Measurements from ENCODE around the gene C6orf47.

C6orf47 gene

DNA sequence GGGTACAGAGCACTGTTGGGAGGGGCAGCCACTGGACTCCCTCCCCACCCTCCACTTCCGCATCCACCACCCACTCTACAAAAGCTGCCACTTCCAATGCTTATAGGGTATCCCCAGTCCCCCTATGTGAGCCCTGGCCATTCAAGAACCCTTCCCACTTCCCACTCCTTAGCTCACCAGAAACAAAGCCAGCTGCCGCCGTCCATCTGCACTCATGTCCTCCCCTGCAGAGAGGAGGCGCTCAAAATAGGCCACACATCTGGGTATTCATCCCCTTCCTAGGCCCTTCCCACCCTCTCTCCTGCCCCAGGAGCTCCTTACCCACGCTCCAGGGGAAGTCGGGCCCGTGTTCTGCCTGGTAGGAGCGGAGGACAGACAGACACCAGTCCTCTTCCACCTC lies 26.7 kb upstream of the C6orf47 start:
- no peak for DNase-seq

GRCh38 chr6:31686483-31686882 lies 25.9 kb upstream of the C6orf47 start:
- DNase-seq = no peak

DNA sequence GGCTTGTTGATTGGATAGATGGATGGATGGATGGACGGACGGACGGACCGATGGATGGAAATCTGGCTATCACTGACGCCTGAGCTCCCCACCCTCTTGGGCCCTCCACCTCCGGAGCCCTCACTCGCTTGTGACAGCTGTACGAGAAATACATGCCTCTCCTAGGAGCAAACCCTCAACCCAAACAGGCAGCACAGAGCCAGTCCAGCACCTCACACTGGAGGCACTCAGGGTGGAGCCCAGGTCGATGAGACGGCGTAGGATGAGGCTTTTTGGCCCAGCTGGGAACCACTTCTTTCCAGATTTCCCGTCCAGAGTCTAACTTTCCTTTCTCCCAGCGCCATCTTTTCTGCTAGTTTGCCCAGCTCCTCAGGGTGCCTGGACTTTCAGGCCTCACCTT lies 23.0 kb upstream of the C6orf47 start:
- DNase-seq = no peak

DNA sequence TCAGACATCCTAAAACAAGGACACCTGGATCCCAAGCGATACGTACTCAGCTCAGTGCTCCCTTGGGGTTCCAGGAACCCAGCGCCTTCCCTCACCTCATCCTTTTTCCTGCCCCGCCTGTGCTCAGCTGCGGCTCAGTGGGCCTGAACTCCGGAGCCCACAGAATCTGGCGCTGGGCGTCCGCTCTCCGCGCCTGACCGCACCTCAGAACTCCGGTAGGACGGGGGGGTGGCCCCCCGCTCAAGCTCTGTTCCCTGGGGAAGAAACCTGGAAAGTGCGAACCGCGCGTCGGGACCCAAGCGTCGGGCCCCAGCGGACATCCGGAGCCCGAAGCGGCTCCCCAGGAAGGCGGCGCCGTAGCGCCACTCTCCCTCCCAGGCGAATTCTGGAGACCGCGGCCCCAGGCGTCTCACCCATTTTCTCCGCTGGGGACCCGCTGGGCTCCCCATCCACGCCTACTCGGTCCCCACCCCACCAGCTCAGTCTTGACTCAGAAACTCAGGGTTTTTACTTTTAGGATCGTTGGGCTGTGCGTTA lies 20.6 kb upstream of the C6orf47 start:
- peak in 3 of 5 donors; percentile 26 to 40 (median 32) for DNase-seq

DNA sequence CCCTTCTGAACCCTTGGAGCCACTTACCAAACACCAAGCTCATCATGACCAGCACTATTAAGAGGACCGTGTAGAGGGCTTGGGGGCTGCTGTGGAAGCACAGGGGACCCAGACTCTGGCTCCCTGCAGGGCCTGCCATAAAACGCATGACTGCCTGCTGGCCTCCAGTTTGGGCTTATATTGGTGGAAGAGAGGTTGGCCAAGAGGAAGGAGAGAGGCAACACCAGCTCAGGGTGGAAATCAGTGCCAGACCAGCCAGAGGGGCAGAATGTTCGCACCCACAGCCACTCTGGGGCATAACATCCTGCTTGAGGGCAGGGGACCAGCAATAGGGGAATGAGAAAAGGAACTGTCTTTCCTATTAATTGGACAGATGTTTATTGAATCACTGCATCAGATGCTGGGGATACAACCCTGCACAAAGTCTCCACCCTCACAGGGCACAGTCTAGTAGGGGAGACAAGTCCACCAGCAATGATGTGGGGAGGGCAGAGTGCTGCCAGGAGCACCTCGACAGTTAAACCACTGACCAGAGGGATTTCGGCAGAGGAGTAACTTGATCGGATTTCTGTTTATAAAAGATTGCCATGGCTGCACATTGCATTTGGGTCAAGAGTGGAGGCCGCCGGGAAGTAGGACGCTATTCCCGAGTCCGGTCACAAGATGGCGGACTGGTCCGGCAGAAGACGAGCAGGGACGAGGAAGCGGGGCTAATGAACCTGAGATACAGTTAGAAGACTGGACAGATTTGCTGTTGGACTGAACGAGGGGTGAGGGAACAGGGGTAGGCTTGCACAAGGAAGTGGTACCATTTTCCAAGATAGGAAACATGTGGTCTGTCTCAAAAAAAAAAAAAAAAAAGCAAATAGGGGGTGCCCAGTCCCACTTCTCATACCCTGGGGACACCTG lies 19.9 kb upstream of the C6orf47 start, which contains the start of gene LY6G5C:
Gene LY6G5C, minus strand, starts transcription at position 842 of the 909 bp plus-strand sequence. Its CDS starts 694 bp downstream, at position 148.
- DNase-seq = peak; percentile 22 to 79 (median 49)

DNA sequence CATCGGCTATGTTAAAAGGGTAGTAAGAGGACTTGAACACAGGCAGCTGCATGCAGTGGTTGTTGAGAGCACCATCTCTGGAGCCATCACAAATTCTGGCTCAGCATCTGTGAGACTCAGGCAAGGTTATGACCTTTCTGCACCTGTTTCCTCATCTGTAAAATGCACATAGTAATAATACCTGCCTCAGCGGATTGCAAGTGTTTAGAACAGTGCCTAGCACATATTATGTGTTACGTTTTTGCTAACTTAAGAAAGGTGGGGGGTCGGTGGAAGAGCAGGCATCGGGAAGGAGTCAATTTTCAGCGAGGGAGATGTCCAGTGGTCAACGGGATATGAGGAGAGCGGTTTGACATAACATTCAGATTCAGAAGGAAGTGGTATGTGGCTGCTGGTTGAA lies 17.4 kb upstream of the C6orf47 start:
- no peak for DNase-seq

DNA sequence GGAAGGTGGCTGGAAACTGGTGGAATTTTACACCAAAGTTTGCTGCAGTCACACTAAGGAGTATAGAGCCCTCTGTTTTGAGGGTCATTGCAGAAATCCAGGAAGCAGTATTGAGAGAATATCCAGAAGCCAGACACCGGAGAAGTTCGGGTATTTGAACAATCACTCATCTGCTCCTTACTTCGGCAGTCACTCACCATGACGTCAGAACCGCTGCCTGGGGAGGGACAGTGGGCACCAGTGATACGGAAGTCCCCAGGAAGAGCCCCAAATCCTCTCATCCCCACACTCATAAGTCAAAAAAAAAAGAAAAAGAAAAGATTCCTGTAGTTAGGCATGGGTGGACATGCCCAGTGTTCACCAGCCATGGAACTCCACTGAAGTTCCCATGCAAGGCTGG lies 16.3 kb upstream of the C6orf47 start:
- DNase-seq = no peak

DNA sequence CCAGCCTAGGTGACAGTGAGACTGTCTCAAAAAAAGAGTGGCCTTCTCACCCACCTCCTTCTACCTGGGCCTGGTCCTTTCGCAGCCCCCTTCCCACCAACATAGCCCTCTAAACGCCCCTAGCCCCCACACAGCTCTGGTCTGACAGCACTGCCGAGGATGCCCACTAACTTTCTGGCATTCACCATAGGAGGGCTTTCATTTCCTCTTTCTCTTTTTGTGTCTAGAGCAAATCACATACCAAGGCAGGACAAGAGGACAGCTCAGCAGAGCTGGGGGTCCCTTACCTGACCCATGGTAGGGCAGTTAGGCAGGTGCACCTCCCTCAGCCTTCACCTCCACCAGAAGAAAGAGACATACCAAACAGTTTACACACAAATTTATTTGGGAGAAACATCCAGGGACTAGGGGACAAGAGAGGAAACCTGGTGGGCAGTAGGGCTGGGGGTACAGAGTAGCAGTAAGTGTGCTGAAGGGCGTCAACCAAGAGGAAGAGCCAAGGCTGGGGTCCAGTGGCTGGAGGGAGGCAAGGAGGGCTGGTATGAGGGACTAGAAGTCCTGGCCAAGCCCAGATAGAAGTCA lies 15.8 kb upstream of the C6orf47 start:
- no peak for DNase-seq

DNA sequence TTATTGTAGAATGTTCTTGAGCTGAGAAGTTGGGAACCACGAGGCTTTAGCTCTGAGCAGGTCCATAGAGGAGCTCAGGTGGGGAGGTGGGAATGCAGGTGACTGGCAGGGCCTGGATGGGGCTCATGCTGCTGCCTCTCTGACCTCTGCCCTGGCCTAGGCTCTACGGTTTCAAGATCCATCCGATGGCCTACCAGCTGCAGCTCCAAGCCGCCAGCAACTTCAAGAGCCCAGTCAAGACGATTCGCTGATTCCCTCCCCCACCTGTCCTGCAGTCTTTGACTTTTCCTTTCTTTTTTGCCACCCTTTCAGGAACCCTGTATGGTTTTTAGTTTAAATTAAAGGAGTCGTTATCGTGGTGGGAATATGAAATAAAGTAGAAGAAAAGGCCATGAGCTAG lies 9.1 kb upstream of the C6orf47 start, which contains the start of gene LY6G5B:
Gene LY6G5B, plus strand, starts transcription at position 301 of the 400 bp plus-strand sequence. CDS start 975 bp downstream, outside the sequence.
- DNase-seq = no peak

DNA sequence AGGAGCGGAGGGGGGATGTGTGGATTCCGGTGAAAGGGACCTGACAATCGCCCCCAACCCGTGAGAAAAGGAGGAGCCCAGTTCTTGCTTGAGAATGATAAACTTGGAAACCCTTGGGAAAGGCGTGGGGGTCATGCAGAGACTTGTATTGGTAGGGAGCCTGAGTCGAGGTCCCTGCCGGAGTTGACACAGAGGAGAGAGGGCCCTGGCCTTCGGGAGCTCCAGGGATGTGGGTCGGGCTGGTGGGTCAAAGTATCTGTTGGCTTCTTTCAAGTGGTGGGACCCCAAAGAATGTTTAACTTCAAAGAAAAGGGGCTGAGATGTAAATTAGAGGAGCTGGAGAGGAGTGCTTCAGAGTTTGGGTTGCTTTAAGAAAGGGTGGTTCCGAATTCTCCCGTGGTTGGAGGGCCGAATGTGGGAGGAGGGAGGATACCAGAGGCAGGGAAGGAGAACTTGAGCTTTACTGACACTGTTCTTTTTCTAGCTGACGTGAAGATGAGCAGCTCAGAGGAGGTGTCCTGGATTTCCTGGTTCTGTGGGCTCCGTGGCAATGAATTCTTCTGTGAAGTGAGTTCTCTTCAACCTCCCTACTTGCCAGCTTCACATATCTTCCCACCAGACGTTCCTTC lies 5.9 kb upstream of the C6orf47 start:
- no peak for DNase-seq

- DNase-seq = peak; percentile 97 to 99 (median 98)
Observed at GRCh38 chr6:31665501-31666336, 5.1 kb upstream of the C6orf47 start, which contains the start of gene CSNK2B. CSNK2B (plus strand) TSS chr6:31666080; CDS start chr6:31666832, 752 bp downstream.

GRCh38 chr6:31664790-31665500 lies 4.4 kb upstream of the C6orf47 start, which contains the start of gene GPANK1:
GPANK1 (minus strand) TSS chr6:31664997; CDS start chr6:31664478, 519 bp downstream.
- DNase-seq = peak; percentile 76 to 95 (median 84)

DNA sequence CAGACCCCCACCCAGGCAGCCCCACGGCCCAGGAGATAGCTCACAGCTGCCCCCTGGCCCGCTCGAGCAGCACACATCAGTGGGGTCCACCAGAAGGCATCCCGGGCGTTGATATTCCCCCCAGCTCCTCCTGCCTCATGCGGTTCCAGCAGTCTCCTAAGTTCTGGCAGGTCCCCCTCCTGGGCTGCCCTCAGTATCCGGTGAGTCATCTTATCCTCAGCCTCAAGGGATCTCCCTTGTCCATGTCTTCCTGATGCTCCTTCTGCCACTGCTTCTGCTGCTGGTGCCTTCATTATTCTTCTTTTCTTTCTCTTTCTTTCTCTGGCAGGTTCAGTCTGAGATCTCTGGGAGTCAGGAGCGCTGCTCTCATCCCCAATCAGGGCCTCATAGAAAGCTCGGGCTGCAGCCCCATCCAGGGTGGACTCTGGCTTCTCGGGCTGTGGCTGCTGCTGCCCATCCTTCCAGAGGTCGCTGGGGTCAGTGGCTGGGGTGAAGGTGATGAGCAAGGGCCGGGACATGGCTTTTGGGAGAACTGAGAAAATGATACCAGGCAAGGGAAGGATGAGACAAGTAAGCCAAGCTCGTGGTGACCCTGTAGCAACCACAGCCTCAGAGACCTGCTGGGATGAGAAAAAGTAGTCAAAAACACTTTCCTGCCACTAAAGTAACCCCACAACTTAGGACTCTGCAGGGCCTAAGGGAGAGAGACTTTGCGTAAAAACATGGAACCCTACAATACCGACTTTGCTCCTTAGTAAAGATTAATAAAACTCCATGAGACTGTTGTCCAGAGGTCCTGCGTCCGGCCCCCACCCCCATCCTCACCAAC lies 3.6 kb upstream of the C6orf47 start:
- no peak for DNase-seq

GRCh38 chr6:31663126-31663960 lies 2.8 kb upstream of the C6orf47 start:
- DNase-seq = no peak

DNA sequence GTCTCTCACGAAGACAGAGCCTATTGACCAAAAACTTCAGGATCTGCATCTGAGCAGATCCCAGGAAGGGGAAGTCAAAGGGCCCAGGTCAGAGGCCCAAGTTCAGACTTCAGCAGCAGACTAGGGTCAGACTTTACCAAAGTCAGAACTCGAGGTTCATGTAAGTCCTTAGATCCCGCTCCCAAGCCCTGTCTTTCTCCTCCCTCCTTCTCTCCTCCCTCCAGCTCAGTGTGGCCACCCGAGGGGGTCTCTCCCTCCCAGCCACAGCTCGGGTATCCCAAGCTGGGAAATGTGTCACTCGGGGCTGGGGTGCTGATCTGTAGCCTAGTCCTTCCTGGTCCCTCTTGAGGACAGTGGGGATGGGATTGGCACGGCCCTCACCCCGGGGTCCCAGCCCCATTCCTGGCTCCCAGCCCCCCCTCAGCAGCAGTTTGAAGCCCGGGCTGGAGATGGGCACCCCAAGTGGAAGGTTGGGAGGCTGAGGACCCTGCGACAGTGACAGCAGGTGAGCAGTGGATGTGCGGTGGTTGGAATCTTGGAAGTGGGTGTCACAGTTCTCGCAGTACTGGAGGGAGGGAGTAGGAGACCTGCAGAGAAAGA lies 1.6 kb upstream of the C6orf47 start:
- no peak for DNase-seq

- DNase-seq = no peak
Observed at GRCh38 chr6:31661262-31662123, 915 bp upstream of the C6orf47 start.

DNA sequence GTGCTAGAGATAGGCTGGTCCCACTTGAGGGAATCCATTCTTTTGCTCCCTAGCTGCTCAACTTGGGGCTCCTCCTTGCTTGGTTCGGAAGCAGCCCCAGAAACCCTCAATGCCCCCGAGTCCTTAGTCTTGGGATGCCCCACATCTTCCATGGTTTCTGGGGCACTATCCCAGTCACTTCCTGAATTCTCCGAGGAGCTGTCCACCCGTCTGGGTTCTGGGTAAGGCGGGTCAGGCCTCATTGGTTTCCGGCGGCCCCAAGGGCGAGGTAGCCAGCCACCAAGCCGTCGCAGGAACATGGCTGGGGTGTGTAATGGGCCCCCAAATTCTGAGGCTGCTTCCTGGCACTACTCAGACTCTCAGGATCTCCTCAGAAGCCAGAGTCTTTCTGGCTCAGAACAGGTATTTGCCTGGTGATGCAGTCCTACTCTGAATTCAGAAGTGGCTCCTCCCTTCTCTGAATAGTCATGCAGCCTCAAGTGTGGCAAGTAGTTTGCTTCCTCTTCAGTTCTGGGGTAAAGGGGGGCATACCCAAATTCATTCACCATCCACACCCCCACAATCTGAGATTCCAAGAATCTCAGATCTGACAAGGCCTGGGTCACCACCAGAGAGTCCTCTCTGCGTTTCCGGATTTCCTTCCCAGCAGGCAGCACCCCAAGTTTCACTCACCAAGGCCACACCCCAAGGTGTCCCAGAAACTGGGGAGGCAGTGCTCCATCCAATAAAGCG lies 763 bp downstream of the C6orf47 start:
- DNase-seq = peak in 1 of 5 donors; percentile 42

All from T-helper 1 cell (primary cell).